Measurements from ENCODE around the gene ARL14EP. TPM values are rescaled to one million over a fixed set of nuclear protein-coding genes. Genes with fewer than 3 reads are reported as not detected.

ARL14EP gene
- total RNA-seq (2014; rRNA removed; shearing (Covaris generic)) = 5.5 and 5.6 TPM in 2 replicates

GRCh38 chr11:30322826-30323710 lies at the start of gene ARL14EP:
Gene ARL14EP, plus strand, starts transcription at chr11:30323104. Its CDS starts 7,845 bp downstream, at chr11:30330949.
- DNase-seq (ENCODE audit: low spot score) = peak; percentile 96

- no peak for DNase-seq (ENCODE audit: low spot score)
Measured at GRCh38 chr11:30277176-30277575, 45.7 kb upstream of the ARL14EP start.

- DNase-seq (ENCODE audit: low spot score) = no peak
Measured at GRCh38 chr11:30279796-30280195, 43.1 kb upstream of the ARL14EP start.

GRCh38 chr11:30281476-30282288 lies 41.2 kb upstream of the ARL14EP start:
- DNase-seq (ENCODE audit: low spot score) = no peak

- no peak for DNase-seq (ENCODE audit: low spot score)
Measured at GRCh38 chr11:30282289-30282631, 40.6 kb upstream of the ARL14EP start.

GRCh38 chr11:30284836-30285235 lies 38.1 kb upstream of the ARL14EP start:
- DNase-seq (ENCODE audit: low spot score) = no peak

- DNase-seq (ENCODE audit: low spot score) = no peak
Measured at GRCh38 chr11:30285416-30286121, 37.3 kb upstream of the ARL14EP start.

GRCh38 chr11:30291331-30291730 lies 31.6 kb upstream of the ARL14EP start:
- no peak for DNase-seq (ENCODE audit: low spot score)

GRCh38 chr11:30292545-30292944 lies 30.4 kb upstream of the ARL14EP start:
- DNase-seq (ENCODE audit: low spot score) = no peak

- no peak for DNase-seq (ENCODE audit: low spot score)
Measured at GRCh38 chr11:30295178-30295885, 27.6 kb upstream of the ARL14EP start.

- no peak for DNase-seq (ENCODE audit: low spot score)
Measured at GRCh38 chr11:30304620-30305019, 18.3 kb upstream of the ARL14EP start.

- no peak for DNase-seq (ENCODE audit: low spot score)
Measured at GRCh38 chr11:30310623-30311022, 12.3 kb upstream of the ARL14EP start.

GRCh38 chr11:30311189-30311588 lies 11.7 kb upstream of the ARL14EP start:
- DNase-seq (ENCODE audit: low spot score) = no peak

- DNase-seq (ENCODE audit: low spot score) = no peak
Measured at GRCh38 chr11:30312243-30312642, 10.7 kb upstream of the ARL14EP start.

GRCh38 chr11:30313580-30313979 lies 9.3 kb upstream of the ARL14EP start:
- no peak for DNase-seq (ENCODE audit: low spot score)

GRCh38 chr11:30314625-30315024 lies 8.3 kb upstream of the ARL14EP start:
- DNase-seq (ENCODE audit: low spot score) = peak; percentile 39

GRCh38 chr11:30316237-30316636 lies 6.7 kb upstream of the ARL14EP start:
- DNase-seq (ENCODE audit: low spot score) = no peak

GRCh38 chr11:30317030-30317429 lies 5.9 kb upstream of the ARL14EP start:
- no peak for DNase-seq (ENCODE audit: low spot score)

- no peak for DNase-seq (ENCODE audit: low spot score)
Measured at GRCh38 chr11:30321321-30321720, 1.6 kb upstream of the ARL14EP start.

- DNase-seq (ENCODE audit: low spot score) = no peak
Measured at GRCh38 chr11:30322191-30322590, 713 bp upstream of the ARL14EP start.

GRCh38 chr11:30326114-30326778 lies 3.3 kb downstream of the ARL14EP start:
- DNase-seq (ENCODE audit: low spot score) = no peak
